B cell (primary cell): Measurements from ENCODE around the gene ELFN2. TPM values are rescaled to one million over a fixed set of nuclear protein-coding genes. Genes with fewer than 3 reads are reported as not detected.
A peak's percentile ranks its signal among the peaks of the same experiment; 100 is the strongest.

Source experiments
- ATAC-seq: fragments of 200-7000 bp; cut with Tn5 transposase; one replicate; pipeline ENCODE4 v1.10.0; 2021; ENCODE audit warnings: low read depth, mild to moderate bottlenecking, moderate number of reproducible peaks, moderate library complexity
- CTCF ChIA-PET: fragments of 350-600 bp; sonication (Branson Sonifier 250); formaldehyde crosslinking; loops from one replicate; lab custom pipeline; 2021; ENCODE audit warnings: antibody characterized with exemption, inconsistent platforms; lab: Charles Lee
- POLR2A ChIA-PET: fragments of 350-600 bp; sonication (Branson Sonifier 250); formaldehyde crosslinking; loops from one replicate; lab custom pipeline; 2021; ENCODE audit warnings: antibody characterized with exemption; lab: Charles Lee
- DNase-seq: peaks from one replicate; pipeline ENCODE4 v3.0.0; 2013
- H2AFZ ChIP-seq: 2 replicates; pipeline ENCODE4 v1.6.1; 2012; ENCODE audit warnings: mild to moderate bottlenecking, low read depth, low read length; ENCODE audit not compliant: insufficient read depth, poor library complexity, severe bottlenecking
- H3K27ac ChIP-seq, 2 donors: 1 replicate in 1 of 2; 2 replicates in 1 of 2; pipeline ENCODE4 v1.5.1; 2012 to 2013; ENCODE audit warnings: low read length in 2 of 2, mild to moderate bottlenecking in 2 of 2, moderate library complexity in 1 of 2
- H3K27me3 ChIP-seq, 4 experiments: fragments of 200-600 bp in 1 of 4; sonication (generic) in 1 of 4; replicated peaks in 1 of 4; 1 replicate in 2 of 4; 2 replicates in 2 of 4; pipeline versions ENCODE4 v1.6.1 to v1.7.0; 2013 to 2016; ENCODE audit warnings: low read length in 3 of 4, mild to moderate bottlenecking in 2 of 4, mixed read lengths in 1 of 4, moderate library complexity in 1 of 4; ENCODE audit not compliant: insufficient read depth in 4 of 4, control insufficient read depth in 3 of 4; ENCODE audit errors: control extremely low read depth in 1 of 4
- H3K36me3 ChIP-seq, 2 experiments: replicated peaks in 1 of 2; 1 replicate in 1 of 2; 2 replicates in 1 of 2; pipeline versions ENCODE4 v1.6.1 to v1.7.1; 2013; ENCODE audit warnings: low read length in 1 of 2; ENCODE audit not compliant: insufficient read depth in 2 of 2, control insufficient read depth in 1 of 2; ENCODE audit errors: control extremely low read depth in 1 of 2, extremely low read depth in 1 of 2
- H3K4me1 ChIP-seq, 2 donors: fragments of 200-600 bp in 1 of 2; sonication (generic) in 1 of 2; 1 replicate in 1 of 2; 2 replicates in 1 of 2; pipeline versions ENCODE4 v1.5.1 to v1.6.1; 2013 to 2017; ENCODE audit warnings: low read length in 2 of 2; ENCODE audit not compliant: control insufficient read depth in 2 of 2, insufficient read depth in 2 of 2
- H3K4me2 ChIP-seq: replicated peaks from 2 replicates; pipeline ENCODE3; 2012; ENCODE audit warnings: mild to moderate bottlenecking, low read depth, low read length; ENCODE audit not compliant: poor library complexity, severe bottlenecking
- H3K4me3 ChIP-seq, 5 experiments: fragments of 200-600 bp in 1 of 5; sonication (generic) in 1 of 5; 1 replicate in 3 of 5; 2 replicates in 2 of 5; pipeline versions ENCODE4 v1.5.1 to v1.7.0; 2011 to 2016; ENCODE audit warnings: low read length in 4 of 5, mild to moderate bottlenecking in 4 of 5, low read depth in 2 of 5, control low read depth in 1 of 5, moderate library complexity in 1 of 5; ENCODE audit not compliant: insufficient read depth in 1 of 5; ENCODE audit errors: control extremely low read depth in 1 of 5, extremely low read depth in 1 of 5
- H3K79me2 ChIP-seq: fragments of 200-600 bp; sonication (generic); one replicate; pipeline ENCODE4 v1.6.0; 2016; ENCODE audit warnings: low read length; ENCODE audit not compliant: control insufficient read depth, insufficient read depth
- H3K9ac ChIP-seq: fragments of 200-600 bp; sonication (generic); 2 replicates; pipeline ENCODE4 v1.6.1; 2017; ENCODE audit warnings: mild to moderate bottlenecking, low read length, moderate library complexity
- H3K9me3 ChIP-seq, 3 donors: one replicate each; pipeline versions ENCODE4 v1.6.1 to v1.7.1; 2013; ENCODE audit warnings: low read length in 2 of 3; ENCODE audit not compliant: control insufficient read depth in 2 of 3, insufficient read depth in 1 of 3; ENCODE audit errors: control extremely low read depth in 1 of 3
- H4K20me1 ChIP-seq: 2 replicates; pipeline ENCODE4 v1.6.0; 2012; ENCODE audit warnings: mild to moderate bottlenecking, low read length; ENCODE audit not compliant: insufficient read depth, control insufficient read depth, poor library complexity, severe bottlenecking
- H3K27ac Mint-ChIP-seq: one replicate; pipeline ENCODE4 v1.8.0; 2021; ENCODE audit warnings: mixed read lengths
- H3K27me3 Mint-ChIP-seq: one replicate; pipeline ENCODE4 v1.8.0; 2021; ENCODE audit warnings: mixed read lengths
- H3K4me1 Mint-ChIP-seq: one replicate; pipeline ENCODE4 v1.8.0; 2021; ENCODE audit warnings: mixed read lengths
- H3K4me3 Mint-ChIP-seq: one replicate; pipeline ENCODE4 v1.8.0; 2021; ENCODE audit warnings: mixed read lengths
- H3K9me3 Mint-ChIP-seq: one replicate; pipeline ENCODE4 v1.8.0; 2022; ENCODE audit warnings: mixed read lengths; ENCODE audit not compliant: insufficient read depth
- EZH2 ChIP-seq: IDR thresholded peaks from 2 replicates; pipeline ENCODE4 v1.6.1; 2012; ENCODE audit warnings: borderline replicate concordance, low read depth, mild to moderate bottlenecking, moderate library complexity, low read length; ENCODE audit not compliant: insufficient read depth, poor library complexity, severe bottlenecking
- WGBS: methylation state at CpG from one replicate; pipeline ENCODE4 v1.1.5; 2013; ENCODE audit warnings: missing lambda C conversion rate; ENCODE audit not compliant: insufficient coverage; 5-methylcytosine and 5-hydroxymethylcytosine counted together
- intact Hi-C: fragments of 100-400 bp; cut with micrococcal nuclease; formaldehyde crosslinking; loops from one replicate; pipeline ENCODE4 v1.10.0; 2022
- polyA plus RNA-seq: library from polyadenylated mRNA; depleted of rRNA; stranded (reverse); fragments of >200 nt; gene quantifications from 2 replicates; pipeline ENCODE4 v1.2.3, GENCODE V29; 2012
- total RNA-seq, 2 donors: library from RNA; stranded (reverse); fragments of 120-200 nt in 1 of 2; gene quantifications; 1 replicate in 1 of 2; 2 replicates in 1 of 2; pipeline versions ENCODE4 v1.2.3 to v1.2.4, GENCODE V29; 2013 to 2022
- TF ChIP-seq, protein P1 (sequence below): fragments of 200-600 bp; IDR thresholded peaks from one replicate; pipeline ENCODE4 v1.8.0; 2022; ENCODE audit warnings: antibody characterized with exemption, mild to moderate bottlenecking

Gene ELFN2
- total and polyA plus RNA-seq, 2 donors (not counting 1 experiment from before 2014, with no cell fraction given) = 0.07 to 0.12 TPM

DNA sequence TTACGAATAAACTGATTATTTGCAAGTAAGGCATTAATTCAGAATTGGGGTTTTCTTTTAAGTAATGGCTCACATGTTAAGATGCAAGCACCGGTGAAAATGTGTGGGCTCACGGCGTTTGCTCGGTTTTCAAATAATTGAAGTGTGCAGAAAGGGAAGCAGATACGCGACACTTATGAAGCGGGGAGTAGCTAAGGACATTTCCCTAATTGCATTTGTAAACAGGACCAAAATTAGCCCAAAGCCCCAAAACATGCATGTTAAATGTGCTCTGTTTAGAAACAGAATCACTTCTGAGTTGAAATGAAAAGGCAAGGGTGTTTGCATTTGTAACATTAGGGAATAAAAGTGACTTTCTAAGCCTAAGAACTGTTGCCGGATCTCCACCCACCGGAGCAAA, 61.3 kb downstream of the ELFN2 start:
- Histone ChIP-seq H3K36me3 (no peaks in the 10 kb centered on the region), H3K79me2 (no peaks in the 10 kb centered on the region), H3K4me2 (peak overlapping the region; percentile 55), H3K4me1 (peaks cover 36 to 62% of the 10 kb centered on the region in 2 donors), H3K27me3 (no peaks in the 10 kb centered on the region), H3K4me3 (peak overlapping the region in 2 of 5 experiments; percentile 13 to 21), H3K9me3 (no peaks in the 10 kb centered on the region), H3K27ac (peak overlapping the region; percentile 39 to 58), H4K20me1 (no peaks in the 10 kb centered on the region), H2AFZ (peak overlapping the region; percentile 35), H3K9ac (peak overlapping the region; percentile 20)
- 17% methylated on average over 8 of the region's 10 CpGs for WGBS
- intact Hi-C loops = no loop called here
- ATAC-seq (peak; percentile 26), DNase-seq (peak; percentile 38)
- ChIA-PET CTCF (interaction anchor here (1.1 kb wide), 1 partner anchor 9 kb away, joined by 3 read pairs; no protein-coding TSS in a partner anchor), POLR2A (no interaction called here)
- Mint-ChIP-seq H3K4me3 (peak overlapping the region; percentile 73), H3K9me3 (no peaks in the 10 kb centered on the region), H3K27me3 (no peaks in the 10 kb centered on the region), H3K27ac (peak overlapping the region; percentile 84), H3K4me1 (peaks cover 60% of the 10 kb centered on the region)
- TF ChIP-seq, protein P1, sequence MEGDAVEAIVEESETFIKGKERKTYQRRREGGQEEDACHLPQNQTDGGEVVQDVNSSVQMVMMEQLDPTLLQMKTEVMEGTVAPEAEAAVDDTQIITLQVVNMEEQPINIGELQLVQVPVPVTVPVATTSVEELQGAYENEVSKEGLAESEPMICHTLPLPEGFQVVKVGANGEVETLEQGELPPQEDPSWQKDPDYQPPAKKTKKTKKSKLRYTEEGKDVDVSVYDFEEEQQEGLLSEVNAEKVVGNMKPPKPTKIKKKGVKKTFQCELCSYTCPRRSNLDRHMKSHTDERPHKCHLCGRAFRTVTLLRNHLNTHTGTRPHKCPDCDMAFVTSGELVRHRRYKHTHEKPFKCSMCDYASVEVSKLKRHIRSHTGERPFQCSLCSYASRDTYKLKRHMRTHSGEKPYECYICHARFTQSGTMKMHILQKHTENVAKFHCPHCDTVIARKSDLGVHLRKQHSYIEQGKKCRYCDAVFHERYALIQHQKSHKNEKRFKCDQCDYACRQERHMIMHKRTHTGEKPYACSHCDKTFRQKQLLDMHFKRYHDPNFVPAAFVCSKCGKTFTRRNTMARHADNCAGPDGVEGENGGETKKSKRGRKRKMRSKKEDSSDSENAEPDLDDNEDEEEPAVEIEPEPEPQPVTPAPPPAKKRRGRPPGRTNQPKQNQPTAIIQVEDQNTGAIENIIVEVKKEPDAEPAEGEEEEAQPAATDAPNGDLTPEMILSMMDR = no peak
- no peak for TF ChIP-seq EZH2

DNA sequence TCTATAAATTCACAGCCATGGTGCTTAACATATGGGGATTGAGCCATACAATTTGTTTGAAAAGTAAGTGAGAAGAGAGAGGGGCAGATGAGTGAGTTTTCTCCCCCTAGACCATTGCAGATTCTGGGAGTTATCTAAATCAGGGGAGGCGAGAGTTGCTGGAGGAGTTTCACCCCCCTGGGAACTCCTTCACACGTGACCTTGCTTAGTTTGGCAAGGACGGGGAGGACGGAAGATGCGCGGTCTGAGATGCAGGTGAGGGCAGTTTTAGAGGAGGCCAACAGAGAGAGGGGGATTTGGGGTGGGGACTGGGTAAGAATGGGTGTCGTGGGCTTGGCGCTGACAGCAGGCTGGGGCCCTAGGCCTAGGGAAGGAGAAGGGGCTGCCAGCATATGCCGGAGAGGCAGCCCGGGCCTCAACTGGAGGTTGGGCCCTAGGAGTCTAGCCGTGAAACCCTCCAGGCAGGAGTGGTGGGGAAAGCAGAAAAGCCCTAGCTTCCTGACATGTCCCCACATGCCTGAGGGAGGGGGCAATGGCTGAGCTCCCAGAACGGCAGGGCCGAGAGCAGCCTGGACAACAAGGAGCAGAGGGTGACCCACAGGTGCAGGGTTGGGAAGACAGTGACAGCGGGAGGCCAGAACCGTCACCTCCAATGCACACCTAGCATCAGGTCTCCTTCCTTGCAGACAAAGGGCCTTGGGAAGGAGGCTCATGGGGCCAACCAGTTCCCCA, 63.9 kb downstream of the ELFN2 start:
- CTCF ChIA-PET = no interaction called here

More for the DNA sequence above, 63.9 kb downstream of the ELFN2 start:
- no peak overlapping the region for H3K4me3 ChIP-seq
- POLR2A ChIA-PET = no interaction called here
- Mint-ChIP-seq H3K27ac (no peak overlapping the region), H3K4me3 (no peak overlapping the region), H3K4me1 (peaks cover 36% of the 10 kb centered on the region), H3K9me3 (no peaks in the 10 kb centered on the region), H3K27me3 (no peaks in the 10 kb centered on the region)
- H2AFZ ChIP-seq = no peak overlapping the region
- H3K79me2 ChIP-seq = no peaks in the 10 kb centered on the region
- no peaks in the 10 kb centered on the region for H3K36me3 ChIP-seq
- DNase-seq (no peak), ATAC-seq (no peak)
- peaks cover 21 to 40% of the 10 kb centered on the region in 2 donors for H3K4me1 ChIP-seq
- no peaks in the 10 kb centered on the region for H3K9me3 ChIP-seq
- TF ChIP-seq, protein P1 = no peak
- no peak for TF ChIP-seq EZH2
- 88% methylated on average over 12 of the region's 15 CpGs for WGBS
- no peak overlapping the region for H3K9ac ChIP-seq
- intact Hi-C loops = no loop called here
- no peak overlapping the region for H3K27ac ChIP-seq
- H4K20me1 ChIP-seq = no peaks in the 10 kb centered on the region
- no peak overlapping the region for H3K4me2 ChIP-seq
- H3K27me3 ChIP-seq = no peaks in the 10 kb centered on the region
